Upper lobe of left lung (tissue), 6 donors: ENCODE data around the gene NUP210L. TPM values are rescaled to one million over a fixed set of nuclear protein-coding genes. Genes with fewer than 3 reads are reported as not detected.

Experiments
- ATAC-seq, 2 donors: fragments of 200-7000 bp; cut with Tn5 transposase; one replicate each; pipeline ENCODE4 v1.9.1; 2022; ENCODE audit warnings: mild to moderate bottlenecking in 2 of 2, moderate library complexity in 2 of 2; ENCODE audit not compliant: low FRiP score in 2 of 2
- DNase-seq, 2 donors: peaks; one replicate each; pipeline ENCODE4 v3.0.0-alpha.2; 2019 to 2020
- H3K27ac ChIP-seq, 4 donors: fragments of 200-600 bp; sonication (generic); one replicate each; pipeline ENCODE4 v1.5.1; 2016 to 2019
- H3K27me3 ChIP-seq, 4 donors: fragments of 200-600 bp; sonication (generic); one replicate each; pipeline ENCODE4 v1.5.1; 2017 to 2019
- H3K36me3 ChIP-seq, 4 donors: fragments of 200-600 bp; sonication (generic); one replicate each; pipeline ENCODE4 v1.5.1; 2016 to 2019
- H3K4me1 ChIP-seq, 4 donors: fragments of 200-600 bp; sonication (generic); one replicate each; pipeline ENCODE4 v1.5.1; 2018 to 2019
- H3K4me3 ChIP-seq, 4 donors: fragments of 200-600 bp; sonication (generic); one replicate each; pipeline ENCODE4 v1.5.1; 2017 to 2019; ENCODE audit warnings: mild to moderate bottlenecking in 2 of 4, moderate library complexity in 1 of 4
- H3K9me3 ChIP-seq, 4 donors: fragments of 200-600 bp; sonication (generic); one replicate each; pipeline ENCODE4 v1.5.1; 2018 to 2019
- CTCF ChIP-seq, 6 experiments: fragments of 450-650 bp in 4 of 6; fragments of 200-600 bp in 2 of 6; sonication (generic) in 2 of 6; IDR thresholded peaks; one replicate each; pipeline ENCODE4 v1.5.1; 2016 to 2019; ENCODE audit warnings: antibody characterized with exemption in 6 of 6
- EP300 ChIP-seq, 4 donors: sonication (generic); formaldehyde crosslinking; IDR thresholded peaks; one replicate each; pipeline ENCODE4 v1.5.1; 2017; ENCODE audit warnings: antibody characterized with exemption in 4 of 4, control low read depth in 2 of 4
- POLR2A ChIP-seq, 4 donors: fragments of 450-650 bp; IDR thresholded peaks; one replicate each; pipeline ENCODE4 v1.5.1; 2016 to 2017; ENCODE audit warnings: antibody characterized with exemption in 4 of 4, mild to moderate bottlenecking in 2 of 4
- POLR2AphosphoS5 ChIP-seq, 2 donors: sonication (generic); formaldehyde crosslinking; IDR thresholded peaks; one replicate each; pipeline ENCODE4 v1.5.1; 2017; ENCODE audit warnings: antibody characterized with exemption in 2 of 2
- WGBS, 2 donors: methylation state at CpG; one replicate each; pipeline ENCODE4 v1.1.5; 2017 to 2018; 5-methylcytosine and 5-hydroxymethylcytosine counted together
- total RNA-seq, 6 donors: library from RNA; depleted of rRNA in 4 of 6; stranded (reverse); fragments of >200 nt in 4 of 6; gene quantifications; one replicate each; pipeline versions ENCODE4 v1.1.0 to v1.2.1, GENCODE V29; 2016 to 2021
- donor health status: DM: no; HTN: no; CAD: no; lungs with moderate emphysema.
- donor health status: DM: no; HTN: yes; CAD: no; lungs with severe emphysema.

The NUP210L gene
- total RNA-seq, 6 donors from 2014 or later = 0.11 to 0.91 (median 0.30) TPM; not detected in 2

GRCh38 chr1:153962088-153963029 is 192.5 kb downstream of the NUP210L start:
- ATAC-seq = peak in 1 of 2 donors; percentile 23

DNA sequence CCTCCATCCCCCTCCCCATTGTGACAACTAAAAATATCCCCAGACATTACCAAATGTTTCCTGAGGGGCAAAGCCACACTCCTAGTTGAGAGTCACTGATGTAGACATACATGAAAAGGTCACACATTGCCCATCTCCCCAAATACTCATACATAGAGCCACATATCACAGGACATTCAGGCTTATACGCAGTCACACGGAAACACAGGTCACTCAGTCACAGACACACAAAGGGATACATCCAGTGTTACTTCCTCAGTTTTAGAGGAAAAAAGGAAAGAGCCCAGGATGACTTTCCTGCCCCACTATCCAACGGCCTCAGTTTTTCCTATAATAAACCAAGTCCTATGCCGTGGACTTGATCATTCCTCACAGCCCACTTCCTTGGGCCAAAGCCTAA is 193.5 kb downstream of the NUP210L start:
- no peak for DNase-seq

More at GRCh38 chr1:153962088-153963029, 192.5 kb downstream of the NUP210L start:
- Histone ChIP-seq H3K27me3 (no peaks in the 10 kb centered on the region), H3K4me1 (peaks cover 54 to 78% (median 62%) of the 10 kb centered on the region in 4 donors), H3K9me3 (no peaks in the 10 kb centered on the region), H3K36me3 (peaks cover 0 to 28% (median 11%) of the 10 kb centered on the region in 4 donors), H3K4me3 (peak overlapping the region; percentile 56 to 75 (median 68)), H3K27ac (peak overlapping the region; percentile 94 to 98 (median 97))
- WGBS, 2 donors = 41 to 50% methylated on average over 13 to 16 of the region's 16 CpGs
- peak; percentile 56 to 83 for DNase-seq
- peak in 1 of 4 donors; percentile 25 for TF ChIP-seq EP300 (IDR thresholded peaks at IDR 0.05)
- peak in 1 of 2 donors; percentile 26 for TF ChIP-seq POLR2AphosphoS5 (IDR thresholded peaks at IDR 0.05)
- no peak for TF ChIP-seq CTCF (IDR thresholded peaks at IDR 0.05)

DNA sequence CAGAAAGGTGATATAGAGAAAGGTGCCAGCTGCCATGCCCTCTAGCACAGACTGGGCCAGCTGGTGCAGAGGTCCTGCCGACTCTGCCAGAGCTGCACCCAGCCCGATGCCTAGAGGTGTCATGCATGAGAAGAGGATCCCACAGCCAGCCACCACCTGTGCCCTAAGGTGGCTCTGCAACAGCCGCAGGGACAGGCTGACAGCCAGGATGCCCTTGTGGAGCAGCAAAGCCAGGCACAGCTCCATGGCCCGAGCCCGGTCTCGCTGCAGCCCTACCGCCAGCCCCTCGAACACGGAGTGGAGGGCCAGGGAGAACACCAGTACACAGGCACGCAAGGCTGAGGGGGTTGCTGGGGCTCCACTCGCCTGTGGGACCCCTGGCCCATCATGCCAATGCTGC is 194.7 kb downstream of the NUP210L start:
- Histone ChIP-seq H3K27me3 (no peaks in the 10 kb centered on the region), H3K4me1 (peaks cover 60 to 79% (median 65%) of the 10 kb centered on the region in 4 donors), H3K4me3 (no peak overlapping the region), H3K27ac (peak overlapping the region in 3 of 4 donors; percentile 92 to 96 (median 94)), H3K36me3 (peaks cover 0 to 28% (median 11%) of the 10 kb centered on the region in 4 donors), H3K9me3 (no peaks in the 10 kb centered on the region)
- TF ChIP-seq POLR2AphosphoS5 (IDR thresholded peaks at IDR 0.05) = no peak
- no peak for TF ChIP-seq POLR2A (IDR thresholded peaks at IDR 0.05)
- TF ChIP-seq EP300 (IDR thresholded peaks at IDR 0.05) = no peak
- TF ChIP-seq CTCF (IDR thresholded peaks at IDR 0.05) = no peak
- ATAC-seq (no peak), DNase-seq (peak in 1 of 2 donors; percentile 64)
- WGBS, 2 donors = 94 to 100% methylated on average over 2 to 9 of the region's 11 CpGs

More for the DNA sequence above, 193.5 kb downstream of the NUP210L start:
- Histone ChIP-seq H3K36me3 (peaks cover 0 to 28% (median 11%) of the 10 kb centered on the region in 4 donors), H3K27ac (peak overlapping the region; percentile 94 to 98 (median 97)), H3K27me3 (no peaks in the 10 kb centered on the region), H3K4me1 (peaks cover 59 to 81% (median 67%) of the 10 kb centered on the region in 4 donors), H3K9me3 (no peaks in the 10 kb centered on the region), H3K4me3 (peak overlapping the region in 2 of 4 donors; percentile 56 to 72)
- ATAC-seq = no peak
- no peak for TF ChIP-seq POLR2AphosphoS5 (IDR thresholded peaks at IDR 0.05)
- no peak for TF ChIP-seq EP300 (IDR thresholded peaks at IDR 0.05)
- no peak for TF ChIP-seq POLR2A (IDR thresholded peaks at IDR 0.05)
- no peak for TF ChIP-seq CTCF (IDR thresholded peaks at IDR 0.05)
- 80 to 83% methylated on average over 4 of the region's 4 CpGs for WGBS, 2 donors

- 76 to 78% methylated on average over 3 of the region's 3 CpGs for WGBS, 2 donors
- no peak for TF ChIP-seq POLR2AphosphoS5 (IDR thresholded peaks at IDR 0.05)
- no peak for TF ChIP-seq CTCF (IDR thresholded peaks at IDR 0.05)
- no peak for TF ChIP-seq EP300 (IDR thresholded peaks at IDR 0.05)
- no peak for TF ChIP-seq POLR2A (IDR thresholded peaks at IDR 0.05)
- H3K27me3 ChIP-seq = no peaks in the 10 kb centered on the region
- peak overlapping the region; percentile 91 to 96 (median 93) for H3K27ac ChIP-seq
- peaks cover 0 to 34% (median 11%) of the 10 kb centered on the region in 4 donors for H3K36me3 ChIP-seq
- ATAC-seq = no peak
- no peak for DNase-seq
- peaks cover 53 to 80% (median 61%) of the 10 kb centered on the region in 4 donors for H3K4me1 ChIP-seq
- no peaks in the 10 kb centered on the region for H3K9me3 ChIP-seq
- no peak overlapping the region for H3K4me3 ChIP-seq
Measured at GRCh38 chr1:153959454-153959853, 195.4 kb downstream of the NUP210L start.
